Left renal cortex interstitium (tissue), 4 donors: ENCODE data around the gene ZC3H18. TPM values are rescaled to one million over a fixed set of nuclear protein-coding genes. Genes with fewer than 3 reads are reported as not detected.

Experiments used
- DNase-seq, 4 donors: peaks; one replicate each; pipeline ENCODE4 v3.0.0-alpha.2; 2013; ENCODE audit warnings: low read depth in 4 of 4, low spot score in 2 of 4, missing footprints in 1 of 4
- polyA plus RNA-seq, 4 donors: library from polyadenylated mRNA; unstranded; fragments of 120-200 nt; gene quantifications; one replicate each; pipeline ENCODE4 v1.2.1, GENCODE V29; 2013; ENCODE audit not compliant: insufficient read length in 4 of 4

The ZC3H18 gene
- 10 to 100 TPM; 29.3 to 51.0 (median 44.5) TPM for polyA plus RNA-seq

GRCh38 chr16:88569985-88570690 is at the start of gene ZC3H18:
Gene ZC3H18, plus strand, starts transcription at chr16:88570403. Its CDS starts 6,721 bp downstream, at chr16:88577124.
- peak; percentile 76 to 95 (median 92) for DNase-seq

- DNase-seq = no peak
These were observed 48.5 kb upstream of the ZC3H18 start for GRCh38 chr16:88521674-88522073.

- no peak for DNase-seq
These were observed 47.8 kb upstream of the ZC3H18 start for GRCh38 chr16:88522276-88522949.

GRCh38 chr16:88523309-88524161 is 46.7 kb upstream of the ZC3H18 start:
- DNase-seq = no peak

- no peak for DNase-seq
These were observed 45.8 kb upstream of the ZC3H18 start for GRCh38 chr16:88524274-88524972.

- DNase-seq = no peak
These were observed 45.1 kb upstream of the ZC3H18 start for GRCh38 chr16:88524973-88525662.

GRCh38 chr16:88525663-88525990 is 44.6 kb upstream of the ZC3H18 start:
- no peak for DNase-seq

GRCh38 chr16:88526008-88526905 is 43.9 kb upstream of the ZC3H18 start:
- no peak for DNase-seq

GRCh38 chr16:88526906-88527185 is 43.4 kb upstream of the ZC3H18 start:
- no peak for DNase-seq

- no peak for DNase-seq
These were observed 42.8 kb upstream of the ZC3H18 start for GRCh38 chr16:88527186-88527936.

- no peak for DNase-seq
These were observed 42.1 kb upstream of the ZC3H18 start for GRCh38 chr16:88527937-88528743.

- DNase-seq = no peak
These were observed 41.3 kb upstream of the ZC3H18 start for GRCh38 chr16:88528902-88529318.

GRCh38 chr16:88529596-88529995 is 40.6 kb upstream of the ZC3H18 start:
- DNase-seq = no peak

- no peak for DNase-seq
These were observed 39.9 kb upstream of the ZC3H18 start for GRCh38 chr16:88530051-88530857.

GRCh38 chr16:88530858-88531203 is 39.4 kb upstream of the ZC3H18 start:
- DNase-seq = no peak

- no peak for DNase-seq
These were observed 38.9 kb upstream of the ZC3H18 start for GRCh38 chr16:88531346-88531745.

- no peak for DNase-seq
These were observed 38.2 kb upstream of the ZC3H18 start for GRCh38 chr16:88531931-88532433.
